ENCODE data around the gene GALNT15.

The GALNT15 gene

DNA sequence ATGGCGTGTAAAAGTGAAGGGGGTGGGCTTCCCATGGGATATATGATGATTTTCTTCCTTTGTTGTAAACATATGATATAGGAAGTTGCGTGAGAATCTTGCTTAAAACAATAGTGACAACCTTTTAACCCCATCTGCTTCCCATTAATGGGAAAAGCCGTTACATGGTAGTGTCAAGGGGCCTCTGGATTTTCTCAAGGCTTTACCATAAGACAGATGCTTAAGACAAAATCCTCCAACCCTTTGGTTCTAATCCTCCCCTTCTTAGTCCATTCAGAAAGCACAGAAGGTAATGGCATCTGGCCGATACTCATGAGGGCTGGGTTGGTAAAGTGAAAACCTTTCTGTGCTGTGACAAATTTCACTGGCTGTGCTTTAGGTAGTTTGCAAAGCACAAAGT is 65.3 kb downstream of the GALNT15 start:
- Histone ChIP-seq H3K4me3 (ENCODE audit: severe bottlenecking) (no peak overlapping the region), H3K36me3 (ENCODE audit: low read depth) (no peaks in the 10 kb centered on the region), H3K9me3 (ENCODE audit: severe bottlenecking) (no peaks in the 10 kb centered on the region), H3K27ac (ENCODE audit: poor library complexity, severe bottlenecking) (no peak overlapping the region), H3K4me1 (ENCODE audit: insufficient read depth, poor library complexity, severe bottlenecking) (peaks cover 8% of the 10 kb centered on the region), H3K27me3 (ENCODE audit: insufficient read depth, poor library complexity, severe bottlenecking) (no peaks in the 10 kb centered on the region)
- TF ChIP-seq, protein P1, sequence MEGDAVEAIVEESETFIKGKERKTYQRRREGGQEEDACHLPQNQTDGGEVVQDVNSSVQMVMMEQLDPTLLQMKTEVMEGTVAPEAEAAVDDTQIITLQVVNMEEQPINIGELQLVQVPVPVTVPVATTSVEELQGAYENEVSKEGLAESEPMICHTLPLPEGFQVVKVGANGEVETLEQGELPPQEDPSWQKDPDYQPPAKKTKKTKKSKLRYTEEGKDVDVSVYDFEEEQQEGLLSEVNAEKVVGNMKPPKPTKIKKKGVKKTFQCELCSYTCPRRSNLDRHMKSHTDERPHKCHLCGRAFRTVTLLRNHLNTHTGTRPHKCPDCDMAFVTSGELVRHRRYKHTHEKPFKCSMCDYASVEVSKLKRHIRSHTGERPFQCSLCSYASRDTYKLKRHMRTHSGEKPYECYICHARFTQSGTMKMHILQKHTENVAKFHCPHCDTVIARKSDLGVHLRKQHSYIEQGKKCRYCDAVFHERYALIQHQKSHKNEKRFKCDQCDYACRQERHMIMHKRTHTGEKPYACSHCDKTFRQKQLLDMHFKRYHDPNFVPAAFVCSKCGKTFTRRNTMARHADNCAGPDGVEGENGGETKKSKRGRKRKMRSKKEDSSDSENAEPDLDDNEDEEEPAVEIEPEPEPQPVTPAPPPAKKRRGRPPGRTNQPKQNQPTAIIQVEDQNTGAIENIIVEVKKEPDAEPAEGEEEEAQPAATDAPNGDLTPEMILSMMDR (IDR thresholded peaks at IDR 0.05; ENCODE audit: poor library complexity, severe bottlenecking) = no peak
- DNase-seq (ENCODE audit: low spot score) (no peak), ATAC-seq (ENCODE audit: low read depth) (no peak)

DNA sequence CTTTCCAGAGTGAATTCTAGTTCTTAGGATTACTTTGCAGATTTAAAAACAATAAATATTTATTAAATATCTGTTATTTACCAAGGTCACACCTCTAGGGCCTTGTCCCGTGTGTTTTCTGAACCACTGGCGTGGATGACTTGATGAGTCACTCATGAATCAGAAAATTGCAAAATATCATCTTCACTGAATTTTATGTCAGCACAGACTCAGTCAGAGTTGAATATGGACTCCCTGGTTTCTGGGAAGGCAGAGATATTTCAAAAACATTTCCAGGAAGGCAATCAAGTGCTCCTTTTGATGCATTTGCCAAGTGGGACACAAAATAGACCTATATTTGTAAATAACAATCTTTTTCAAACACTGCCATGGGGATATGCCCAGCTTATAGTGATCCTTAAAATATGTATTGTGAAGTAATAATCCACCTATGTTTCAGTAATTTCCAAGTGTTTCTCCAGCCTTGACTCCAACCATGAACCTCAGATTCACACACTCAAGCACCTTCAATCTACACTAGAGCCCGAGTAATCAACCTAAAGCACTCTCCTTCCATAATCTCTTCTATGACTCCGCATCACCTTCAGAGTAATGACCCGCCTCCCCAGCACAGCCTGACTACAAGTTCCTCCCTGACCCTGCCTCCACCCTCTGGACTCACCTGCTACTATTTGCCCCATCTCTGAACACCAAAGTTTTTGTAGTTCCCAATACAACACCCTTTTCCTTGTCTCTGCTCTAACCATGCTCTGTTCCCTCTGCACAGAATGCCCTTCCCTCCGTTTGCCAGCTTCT is 65.9 kb downstream of the GALNT15 start:
- peak; percentile 86 for ATAC-seq (ENCODE audit: low read depth)
- H3K4me3 ChIP-seq (ENCODE audit: severe bottlenecking) = no peak overlapping the region
- no peak for DNase-seq (ENCODE audit: low spot score)
- H3K27ac ChIP-seq (ENCODE audit: poor library complexity, severe bottlenecking) = no peak overlapping the region
- no peaks in the 10 kb centered on the region for H3K9me3 ChIP-seq (ENCODE audit: severe bottlenecking)
- TF ChIP-seq, protein P1 (IDR thresholded peaks at IDR 0.05; ENCODE audit: poor library complexity, severe bottlenecking) = no peak
- peaks cover 8% of the 10 kb centered on the region for H3K4me1 ChIP-seq (ENCODE audit: insufficient read depth, poor library complexity, severe bottlenecking)
- no peaks in the 10 kb centered on the region for H3K27me3 ChIP-seq (ENCODE audit: insufficient read depth, poor library complexity, severe bottlenecking)
- no peaks in the 10 kb centered on the region for H3K36me3 ChIP-seq (ENCODE audit: low read depth)

DNA sequence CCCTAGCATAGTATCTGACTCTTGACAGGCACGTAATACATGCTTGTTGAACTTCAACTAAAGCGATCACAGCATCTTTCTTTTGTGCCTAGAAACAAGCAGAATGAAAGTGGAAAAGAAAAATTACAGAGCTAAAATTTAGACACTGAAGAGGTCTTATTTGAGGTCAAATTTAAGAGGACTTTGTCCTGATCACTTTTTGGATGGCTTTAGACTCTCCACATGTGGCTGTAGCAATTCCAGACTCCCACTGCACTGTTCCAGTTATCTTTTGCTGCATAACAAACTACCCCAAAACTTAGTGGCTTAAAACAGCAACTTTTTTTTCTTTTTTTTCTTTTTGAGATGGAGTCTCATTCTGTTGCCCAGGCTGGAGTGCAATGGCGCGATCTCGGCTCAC is 66.7 kb downstream of the GALNT15 start:
- TF ChIP-seq, protein P1 (IDR thresholded peaks at IDR 0.05; ENCODE audit: poor library complexity, severe bottlenecking) = no peak
- no peak overlapping the region for H3K27ac ChIP-seq (ENCODE audit: poor library complexity, severe bottlenecking)
- no peaks in the 10 kb centered on the region for H3K27me3 ChIP-seq (ENCODE audit: insufficient read depth, poor library complexity, severe bottlenecking)
- peaks cover 8% of the 10 kb centered on the region for H3K4me1 ChIP-seq (ENCODE audit: insufficient read depth, poor library complexity, severe bottlenecking)
- ATAC-seq (ENCODE audit: low read depth) = no peak
- DNase-seq (ENCODE audit: low spot score) = no peak
- H3K9me3 ChIP-seq (ENCODE audit: severe bottlenecking) = no peaks in the 10 kb centered on the region
- no peak overlapping the region for H3K4me3 ChIP-seq (ENCODE audit: severe bottlenecking)
- H3K36me3 ChIP-seq (ENCODE audit: low read depth) = no peaks in the 10 kb centered on the region

DNA sequence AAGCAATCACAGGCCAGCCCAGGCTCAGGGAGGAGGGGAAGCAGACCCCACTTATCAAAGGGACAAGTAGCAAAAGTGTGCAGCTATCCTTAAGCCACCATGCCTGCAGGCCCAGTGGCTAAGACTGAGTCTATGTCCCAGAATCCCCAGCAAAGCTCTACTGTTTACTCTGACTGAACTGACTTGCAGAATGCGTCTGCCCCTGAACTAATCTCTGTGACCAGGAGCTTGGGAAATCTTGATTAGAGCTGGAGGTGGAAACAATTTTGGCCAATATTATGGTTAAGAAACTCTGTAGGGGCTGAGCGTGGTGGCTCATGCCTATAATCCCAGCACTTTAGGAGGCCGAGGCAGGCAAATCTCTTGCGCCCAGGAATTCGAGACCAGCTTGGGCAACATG is 67.7 kb downstream of the GALNT15 start:
- TF ChIP-seq, protein P1 (IDR thresholded peaks at IDR 0.05; ENCODE audit: poor library complexity, severe bottlenecking) = no peak
- no peak overlapping the region for H3K27ac ChIP-seq (ENCODE audit: poor library complexity, severe bottlenecking)
- no peak for DNase-seq (ENCODE audit: low spot score)

More for the DNA sequence above, 67.7 kb downstream of the GALNT15 start:
- H3K36me3 ChIP-seq (ENCODE audit: low read depth) = no peaks in the 10 kb centered on the region
- H3K4me1 ChIP-seq (ENCODE audit: insufficient read depth, poor library complexity, severe bottlenecking) = peaks cover 8% of the 10 kb centered on the region
- no peaks in the 10 kb centered on the region for H3K27me3 ChIP-seq (ENCODE audit: insufficient read depth, poor library complexity, severe bottlenecking)
- no peaks in the 10 kb centered on the region for H3K9me3 ChIP-seq (ENCODE audit: severe bottlenecking)
- no peak for ATAC-seq (ENCODE audit: low read depth)
- no peak overlapping the region for H3K4me3 ChIP-seq (ENCODE audit: severe bottlenecking)

All from RWPE2 (cell line).